ENCODE measurements around the gene SLC43A3. TPM values are rescaled to one million over a fixed set of nuclear protein-coding genes. Genes with fewer than 3 reads are reported as not detected.
"Not testable (repeated sequence)": the region's sequence is repeated elsewhere in the genome, so short reads cannot be mapped to it uniquely, and the experiment has no call there.

SLC43A3 gene
- total RNA-seq, 1 experiment from 2014 or later, result 0.41 TPM

DNA sequence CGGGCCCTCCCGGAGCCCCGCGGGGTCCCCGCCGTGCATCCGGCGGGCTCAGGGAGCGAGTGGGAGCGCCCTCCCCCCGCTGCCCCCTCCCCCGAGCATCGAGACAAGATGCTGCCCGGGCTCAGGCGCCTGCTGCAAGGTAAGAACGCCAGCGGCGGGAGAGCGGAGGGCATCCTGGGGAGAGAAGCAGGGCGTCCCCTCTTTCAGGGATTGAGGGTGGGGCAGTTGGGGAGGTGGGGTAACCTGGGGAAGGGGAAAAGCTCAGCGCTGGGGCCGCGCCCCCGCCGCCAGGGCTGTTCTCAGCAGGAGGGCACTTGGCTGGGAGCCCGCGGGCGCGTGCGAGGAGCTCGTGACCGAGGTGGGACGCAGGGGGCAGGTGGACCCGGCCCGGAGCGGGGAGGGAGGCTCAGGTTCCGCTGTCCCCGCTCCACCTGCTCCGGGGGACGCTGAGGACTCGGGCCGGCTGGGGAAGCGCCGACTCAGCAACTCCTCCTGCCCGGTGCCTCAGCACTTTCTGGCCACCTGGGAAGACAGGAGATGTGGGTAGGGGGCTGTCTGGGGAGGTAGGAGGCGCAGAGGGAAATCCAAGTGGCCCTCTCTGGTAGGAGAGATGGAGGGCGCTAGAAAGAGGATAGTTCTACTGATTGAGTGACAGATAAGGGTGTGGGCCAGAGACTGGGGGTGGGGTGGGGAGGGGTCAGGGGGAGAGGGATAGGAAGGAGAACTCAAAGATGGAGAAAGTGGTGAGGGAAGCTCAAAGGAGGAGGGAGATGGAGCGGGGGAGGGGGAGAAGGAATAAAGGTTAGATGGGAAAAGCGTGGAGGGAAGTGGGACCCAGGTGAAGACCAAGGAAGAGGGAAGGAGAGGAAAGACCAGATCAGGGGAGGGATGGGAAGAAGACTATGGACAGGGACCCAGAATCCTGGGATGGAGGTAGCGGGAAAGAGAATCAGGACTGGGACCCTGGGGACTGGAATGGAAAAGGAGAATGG, 34.1 kb upstream of the SLC43A3 start:
- no peak for DNase-seq (ENCODE audit: low read depth)
- in situ Hi-C loops (cut with HindIII; ENCODE audit: low pct_unique_long_range_greater_than_20kb, low sequenced_read_pairs), result no loop called here

DNA sequence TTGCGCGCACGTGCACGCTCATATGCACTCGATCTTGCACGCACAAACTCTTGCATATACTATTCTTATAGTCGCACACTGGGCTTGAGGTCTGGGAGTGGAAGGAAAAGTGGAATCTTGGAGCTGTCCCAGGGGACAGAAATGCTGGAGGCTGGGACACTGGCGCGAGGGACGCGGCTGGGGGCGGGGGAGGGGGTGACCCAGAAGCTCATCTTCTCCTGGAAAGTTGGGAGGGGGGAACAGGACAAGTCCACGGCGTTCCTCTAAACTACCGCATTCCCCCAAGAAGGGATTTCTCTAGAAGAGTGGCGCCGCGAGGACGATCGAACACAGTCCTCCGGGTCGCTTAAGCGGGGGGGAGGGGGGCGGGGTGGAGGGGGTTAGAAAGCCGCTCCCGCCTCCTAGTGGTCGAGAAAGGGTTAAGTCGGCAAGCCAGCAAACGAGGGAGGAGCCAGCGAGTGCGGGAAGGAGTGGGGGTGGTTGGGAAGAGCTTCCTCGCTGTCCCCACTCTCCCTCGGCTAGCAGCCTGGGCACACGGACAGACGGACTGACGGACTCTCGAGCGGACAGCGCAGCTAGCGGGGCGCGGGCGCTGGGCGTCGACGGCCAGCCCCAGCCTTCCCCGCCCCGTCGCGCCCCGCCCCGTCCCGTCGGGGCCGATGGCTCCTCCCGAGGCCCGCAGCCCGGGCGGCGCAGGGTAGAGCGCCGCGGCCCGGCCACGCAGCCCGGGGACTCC, 33.3 kb upstream of the SLC43A3 start, which contains the start of gene RTN4RL2:
TSS of gene RTN4RL2 (plus strand) at position 507 of the 736 bp plus-strand sequence. CDS start 338 bp downstream, outside the sequence.
- in situ Hi-C loops (cut with HindIII; ENCODE audit: low pct_unique_long_range_greater_than_20kb, low sequenced_read_pairs), result no loop called here
- DNase-seq (ENCODE audit: low read depth), result peak; percentile 44

DNA sequence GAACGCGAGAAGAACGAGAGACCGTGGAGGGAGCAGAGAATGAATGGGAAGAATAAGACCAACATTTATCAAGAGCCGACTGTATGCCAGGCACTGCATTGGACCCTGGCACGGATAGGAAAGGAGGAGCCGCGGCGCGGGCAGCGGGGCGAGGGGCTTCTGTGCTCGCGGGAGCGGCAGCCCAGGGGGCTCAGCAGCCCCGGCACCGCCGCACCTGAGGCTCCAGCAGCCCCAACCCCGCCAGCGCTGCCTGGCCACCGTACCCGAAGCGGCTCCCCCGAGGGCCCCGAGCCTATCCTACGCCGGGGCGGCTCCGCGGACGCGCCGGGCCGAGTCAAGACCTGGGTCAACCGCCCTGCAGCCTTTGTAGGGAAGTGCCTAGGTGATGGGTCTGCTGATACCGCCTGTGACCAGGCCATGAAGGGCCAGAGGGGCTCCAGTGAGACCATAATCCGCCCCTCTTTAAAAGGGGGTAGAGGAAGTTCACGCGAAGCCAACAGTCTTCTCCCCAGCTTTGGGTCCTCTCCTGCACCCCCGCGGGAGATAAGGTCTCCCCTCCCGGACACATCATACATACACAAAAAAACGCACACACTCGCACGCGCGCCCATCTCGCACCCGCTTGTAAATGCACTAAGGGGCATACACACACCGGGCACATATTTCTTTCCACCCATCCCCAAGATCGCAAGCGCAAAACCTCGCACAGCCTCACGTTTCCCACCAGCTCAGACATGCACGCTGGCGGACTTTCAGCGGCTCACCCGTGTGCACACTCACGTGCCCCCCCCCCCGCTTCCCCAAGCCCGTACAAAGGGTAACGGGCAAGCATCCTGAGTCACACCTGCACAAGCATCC, 32.5 kb upstream of the SLC43A3 start:
- DNase-seq (ENCODE audit: low read depth), result peak; percentile 16
- in situ Hi-C loops (cut with HindIII; ENCODE audit: low pct_unique_long_range_greater_than_20kb, low sequenced_read_pairs), result no loop called here

DNA sequence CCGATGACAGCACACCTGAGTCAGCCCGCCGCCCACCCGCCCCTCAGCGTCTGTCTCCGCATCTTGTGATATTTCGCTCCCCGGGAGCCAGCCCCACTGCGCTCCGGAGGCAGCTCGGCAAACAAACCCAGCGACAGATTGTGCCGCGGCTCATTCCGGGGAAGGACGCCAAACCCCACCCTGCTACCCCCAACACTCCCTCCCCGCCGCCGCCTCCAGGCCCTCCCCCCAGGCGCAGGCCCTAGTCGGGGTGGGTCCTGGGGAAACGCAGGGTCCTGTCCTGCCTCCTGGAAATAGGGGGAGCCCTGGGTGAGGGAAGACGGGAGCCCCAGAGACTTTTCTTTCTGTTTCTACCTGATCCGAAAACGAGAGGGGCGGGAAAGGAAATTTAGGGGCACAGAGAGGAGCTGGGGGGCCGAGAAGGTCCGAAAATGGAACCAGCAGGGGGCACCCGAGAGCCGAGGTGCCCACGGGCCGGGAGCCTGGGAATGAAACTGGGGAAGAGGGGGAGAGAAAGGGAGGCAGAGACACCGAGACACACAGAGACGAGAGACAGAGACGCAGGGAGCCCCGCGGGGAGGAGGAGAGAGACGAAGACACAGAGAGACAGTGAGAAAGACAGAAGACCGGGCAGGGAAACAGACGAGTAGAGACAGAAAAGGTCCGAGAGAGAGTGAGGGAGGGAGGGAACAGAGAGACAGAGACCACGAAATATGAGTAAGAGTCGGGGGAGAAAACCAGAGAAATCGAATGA, 31.7 kb upstream of the SLC43A3 start:
- no peak for DNase-seq (ENCODE audit: low read depth)
- in situ Hi-C loops (cut with HindIII; ENCODE audit: low pct_unique_long_range_greater_than_20kb, low sequenced_read_pairs), result no loop called here

DNA sequence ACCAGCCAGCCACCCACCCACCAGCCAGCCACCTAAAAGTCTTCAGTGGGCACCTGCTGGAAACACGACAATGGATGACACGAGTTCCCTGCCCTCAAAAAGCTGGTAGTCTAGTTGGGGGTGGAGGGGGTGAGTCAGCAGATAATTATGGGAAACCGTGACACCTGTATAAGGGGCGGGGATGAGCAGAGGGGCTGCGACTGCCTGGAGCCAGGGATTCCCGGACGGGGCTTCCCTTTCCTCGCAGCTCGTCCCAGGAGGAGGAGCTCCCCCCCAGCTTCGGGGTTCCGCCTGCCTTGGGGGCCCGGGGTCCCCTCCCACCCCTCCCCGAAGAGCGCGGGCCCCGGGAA, 31.1 kb upstream of the SLC43A3 start:
- in situ Hi-C loops (cut with HindIII; ENCODE audit: low pct_unique_long_range_greater_than_20kb, low sequenced_read_pairs), result no loop called here
- no peak for DNase-seq (ENCODE audit: low read depth)

DNA sequence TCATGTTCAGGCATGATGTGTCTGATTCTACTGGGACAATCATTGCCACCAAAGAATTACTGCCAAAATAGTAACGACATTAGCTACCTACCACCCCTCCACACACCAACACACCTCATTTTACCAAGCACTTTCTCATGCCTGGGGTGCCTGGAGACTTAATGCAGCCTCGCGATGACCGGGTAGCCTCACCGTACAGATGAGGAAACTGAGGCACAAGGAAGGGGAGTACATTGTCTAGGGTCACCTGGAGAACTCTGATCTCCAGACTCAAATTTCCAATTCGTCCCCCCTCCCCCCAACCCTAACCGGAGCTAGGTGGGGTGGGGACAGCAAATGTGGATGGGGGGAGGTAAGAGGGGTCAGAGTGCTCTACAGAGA, 30.7 kb upstream of the SLC43A3 start:
- DNase-seq (ENCODE audit: low read depth), result no peak
- in situ Hi-C loops (cut with HindIII; ENCODE audit: low pct_unique_long_range_greater_than_20kb, low sequenced_read_pairs), result no loop called here

DNA sequence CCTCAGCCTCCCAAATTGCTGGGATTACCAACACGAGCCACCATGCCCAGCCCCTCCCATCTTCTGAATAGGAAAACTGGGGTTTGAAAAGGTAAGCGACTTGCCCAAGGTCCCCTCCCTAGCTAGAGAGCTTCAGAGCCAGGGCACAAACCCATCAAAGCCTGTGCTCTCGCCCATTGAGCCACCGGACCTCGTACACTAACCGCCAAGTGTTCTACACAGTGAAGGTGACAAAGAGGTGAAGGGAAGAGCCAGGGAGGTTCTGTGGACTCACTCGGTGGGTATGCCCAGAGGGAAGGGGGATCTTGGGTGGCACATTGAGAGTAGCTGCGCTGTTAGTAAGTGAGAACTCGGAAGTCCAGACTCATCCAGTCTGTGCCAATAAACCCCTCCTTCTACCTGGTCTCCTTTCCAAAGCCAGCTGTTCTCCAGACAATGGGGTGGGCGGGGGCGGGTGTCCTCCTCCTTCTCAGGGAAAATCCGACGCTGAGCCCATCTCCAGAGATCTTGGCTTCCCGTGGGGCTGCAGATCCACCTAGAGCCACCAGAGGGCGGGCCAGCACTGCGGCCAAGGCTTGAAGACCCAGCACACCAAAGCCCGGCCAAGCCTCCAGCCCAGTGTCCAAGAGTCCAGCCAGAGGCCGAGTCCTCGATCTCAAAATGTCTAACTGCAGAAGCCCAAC, 30.2 kb upstream of the SLC43A3 start:
- in situ Hi-C loops (cut with HindIII; ENCODE audit: low pct_unique_long_range_greater_than_20kb, low sequenced_read_pairs), result no loop called here
- DNase-seq (ENCODE audit: low read depth), result peak; percentile 59

DNA sequence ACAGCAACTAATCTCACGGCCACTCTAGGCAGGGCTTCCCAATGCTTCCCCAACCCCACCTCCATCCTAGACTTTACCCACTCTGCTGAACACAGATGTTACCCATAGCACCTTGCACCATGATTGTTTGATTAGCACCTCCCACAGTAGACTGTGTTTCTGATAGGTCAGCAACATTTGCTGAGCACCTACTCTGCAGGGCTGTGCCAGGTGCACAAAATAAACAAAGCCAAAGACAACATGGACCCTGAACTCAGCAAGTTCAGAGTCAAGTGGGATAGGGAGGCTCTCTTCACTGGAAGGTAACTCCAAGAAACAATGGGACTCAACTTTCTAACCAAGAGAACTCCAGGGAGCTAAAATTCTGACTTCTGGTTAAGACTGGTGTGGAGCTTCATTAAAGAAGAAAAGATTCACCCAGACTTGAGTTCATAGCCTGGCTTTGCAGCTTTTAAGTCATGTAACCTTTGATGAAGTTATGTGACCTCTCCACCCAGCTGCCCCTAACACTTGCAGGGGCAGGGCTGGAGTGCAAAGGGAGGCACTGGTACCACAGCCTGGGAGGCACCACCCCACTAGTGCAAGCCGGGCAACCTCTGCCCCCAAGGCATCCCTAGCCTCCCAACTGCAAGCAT, 26.7 kb upstream of the SLC43A3 start:
- in situ Hi-C loops (cut with HindIII; ENCODE audit: low pct_unique_long_range_greater_than_20kb, low sequenced_read_pairs), result no loop called here
- DNase-seq (ENCODE audit: low read depth), result no peak

DNA sequence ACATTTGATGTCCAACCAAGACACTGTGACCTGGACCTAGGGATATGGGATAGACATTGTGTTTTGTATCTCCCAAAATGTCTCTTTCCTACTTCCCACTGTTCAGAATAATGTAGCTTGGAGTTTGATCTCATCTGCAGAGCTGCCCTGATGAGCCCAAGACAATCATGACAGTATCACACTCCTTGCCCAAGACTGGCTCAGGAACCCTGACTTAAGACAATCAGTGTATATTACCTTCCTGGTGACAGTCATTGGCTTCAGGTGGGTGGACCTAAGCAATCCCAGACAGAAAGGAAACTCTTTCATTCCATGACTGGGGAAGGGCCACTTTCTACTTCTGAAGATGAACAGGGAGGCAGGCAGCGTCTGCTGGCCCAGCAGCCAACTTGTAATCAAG, 19.1 kb upstream of the SLC43A3 start:
- in situ Hi-C loops (cut with HindIII; ENCODE audit: low pct_unique_long_range_greater_than_20kb, low sequenced_read_pairs), result no loop called here

DNA sequence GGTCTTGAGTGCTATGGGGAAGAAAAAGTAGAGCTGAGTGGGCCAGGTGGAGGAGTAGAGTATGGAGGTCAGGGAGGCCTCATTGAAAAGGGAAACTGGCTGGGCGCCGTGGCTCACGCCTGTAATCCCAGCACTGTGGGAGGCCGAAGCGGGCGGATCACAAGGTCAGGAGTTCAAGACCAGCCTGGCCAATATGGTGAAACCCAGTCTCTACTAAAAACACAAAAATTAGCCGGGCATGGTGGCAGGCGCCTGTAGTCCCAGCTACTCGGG, 18.1 kb upstream of the SLC43A3 start:
- in situ Hi-C loops (cut with HindIII; ENCODE audit: low pct_unique_long_range_greater_than_20kb, low sequenced_read_pairs); DNase-seq (ENCODE audit: low read depth): not testable (repeated sequence)

More for the DNA sequence above, 19.1 kb upstream of the SLC43A3 start:
- no peak for DNase-seq (ENCODE audit: low read depth)

DNA sequence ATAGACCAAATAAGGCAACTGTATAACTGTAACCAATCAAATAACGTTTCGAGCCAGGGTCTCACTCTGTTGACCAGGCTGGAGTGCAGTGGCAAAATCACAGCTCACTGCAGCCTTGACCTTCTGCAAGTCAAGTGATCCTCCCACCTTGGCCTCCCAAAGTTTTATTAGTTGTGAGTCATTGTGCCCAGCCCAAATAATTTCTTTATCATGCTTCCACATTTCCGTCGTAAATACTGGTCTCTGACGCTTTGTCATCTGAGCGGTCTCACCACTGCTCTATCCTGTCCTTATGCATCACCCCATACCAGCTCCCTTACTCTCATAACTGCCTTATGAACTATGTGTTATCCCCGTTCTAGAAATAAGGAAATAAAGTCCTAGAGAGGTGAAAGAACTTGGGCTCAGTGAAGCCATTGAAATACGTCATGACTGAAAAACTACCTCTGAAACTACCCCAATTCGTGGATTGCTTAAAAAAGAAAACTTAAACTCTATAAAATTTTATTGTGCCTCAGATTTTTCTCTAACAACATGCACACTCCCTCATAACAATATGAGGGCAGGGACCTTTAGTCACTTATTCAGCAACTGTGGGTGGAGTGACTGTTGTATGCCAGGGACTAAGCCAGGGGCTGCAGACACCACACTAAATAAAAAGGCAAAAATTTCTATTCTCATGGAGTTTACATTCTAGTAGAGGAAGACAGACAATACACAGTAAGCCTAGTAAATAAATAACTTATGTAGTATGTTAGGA, 17.6 kb upstream of the SLC43A3 start:
- no peak for DNase-seq (ENCODE audit: low read depth)
- in situ Hi-C loops (cut with HindIII; ENCODE audit: low pct_unique_long_range_greater_than_20kb, low sequenced_read_pairs), result no loop called here

DNA sequence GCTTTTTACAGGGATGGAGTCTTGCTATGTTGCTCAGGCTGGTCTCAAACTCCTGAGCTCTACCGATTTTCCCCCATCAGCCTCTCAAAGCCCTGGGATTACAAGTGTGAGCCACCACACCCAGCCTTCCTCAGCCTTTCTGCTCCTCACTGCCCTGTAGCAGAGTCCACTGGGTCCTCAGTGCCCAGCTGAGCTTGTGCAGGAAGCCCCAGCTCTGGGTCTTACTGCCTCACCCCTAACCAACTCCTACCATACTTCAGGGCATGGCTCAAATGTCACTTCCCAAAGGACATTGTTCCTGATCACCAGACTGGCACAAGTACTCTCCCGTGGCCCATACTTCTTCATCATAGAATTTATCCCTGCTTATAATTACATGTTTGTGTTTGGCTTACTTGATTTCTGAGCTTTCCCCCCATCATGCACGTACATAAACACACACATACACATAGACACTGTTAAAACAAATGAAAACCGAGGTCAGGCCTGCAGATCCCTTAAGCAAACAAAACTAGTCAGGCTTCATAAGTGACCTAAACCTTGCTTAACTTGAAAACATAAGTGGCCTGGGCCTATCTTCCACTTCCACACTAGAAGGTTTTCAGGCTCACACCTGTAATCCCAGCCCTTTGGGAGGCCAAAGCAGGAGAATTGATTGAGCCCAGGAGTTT, 14.0 kb upstream of the SLC43A3 start:
- in situ Hi-C loops (cut with HindIII; ENCODE audit: low pct_unique_long_range_greater_than_20kb, low sequenced_read_pairs), result no loop called here
- DNase-seq (ENCODE audit: low read depth), result no peak

DNA sequence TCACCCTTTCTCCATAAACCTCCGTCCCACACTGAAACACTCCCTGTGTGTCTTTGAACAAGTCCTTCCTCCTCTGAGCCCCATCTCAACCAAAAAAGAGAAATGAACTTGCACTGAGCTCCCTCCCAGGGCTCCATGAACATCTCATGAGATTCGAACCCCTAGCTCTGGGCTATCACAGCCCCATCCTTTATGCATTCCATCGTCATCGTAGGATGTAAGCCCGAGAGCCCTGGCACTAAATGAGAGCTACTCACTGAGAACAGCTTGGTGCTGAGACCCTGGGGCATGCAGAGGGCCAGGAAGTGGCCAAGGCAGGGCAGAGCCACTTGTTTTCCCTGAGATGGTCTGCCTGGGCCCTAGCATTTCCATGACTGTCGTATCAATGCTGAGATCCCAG, 12.9 kb upstream of the SLC43A3 start:
- DNase-seq (ENCODE audit: low read depth), result no peak
- in situ Hi-C loops (cut with HindIII; ENCODE audit: low pct_unique_long_range_greater_than_20kb, low sequenced_read_pairs), result no loop called here

DNA sequence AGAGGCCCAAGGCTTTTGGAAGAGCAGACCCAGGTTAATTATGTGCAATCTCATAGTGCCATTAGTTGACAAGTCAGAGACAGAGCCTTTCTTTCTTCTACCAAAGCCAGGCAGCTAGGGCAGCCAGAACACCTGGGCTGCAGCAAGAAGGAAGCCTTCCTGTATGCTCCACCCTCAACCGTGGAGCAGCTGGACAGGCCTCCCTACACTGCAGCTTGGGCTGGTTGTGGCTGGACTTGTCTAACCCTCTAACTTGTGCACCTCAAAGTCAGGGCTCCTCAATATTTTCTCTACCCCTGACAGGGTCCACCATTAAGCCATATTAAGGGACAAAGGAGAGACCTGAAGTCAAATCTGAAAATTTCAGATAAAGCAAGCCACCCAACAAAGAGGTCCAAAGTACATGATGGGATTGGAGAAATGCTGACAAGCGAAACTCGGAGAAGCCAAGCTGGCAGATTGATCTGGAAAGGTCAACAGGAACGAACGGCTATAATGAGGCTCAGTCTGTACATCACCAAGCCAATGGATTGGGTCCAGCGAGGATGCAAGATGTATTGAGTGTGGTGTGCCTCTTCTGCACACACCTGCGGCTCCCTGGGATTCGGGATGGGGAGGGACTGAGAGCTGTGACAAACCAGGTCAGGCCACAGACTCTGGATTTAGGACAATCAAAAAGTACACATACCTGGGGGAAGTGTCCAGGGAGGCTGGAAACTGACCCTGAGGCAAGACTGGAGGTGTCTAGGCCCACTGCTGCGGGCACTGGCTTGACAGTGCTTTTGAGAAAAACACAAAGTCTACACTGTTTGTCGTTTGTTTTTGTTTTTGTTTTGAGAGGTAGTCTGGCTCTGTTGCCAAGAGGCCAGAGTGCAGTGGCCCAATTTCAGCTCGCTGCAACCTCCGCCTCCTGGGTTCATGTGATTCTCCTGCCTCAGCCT, 11.7 kb upstream of the SLC43A3 start:
- in situ Hi-C loops (cut with HindIII; ENCODE audit: low pct_unique_long_range_greater_than_20kb, low sequenced_read_pairs), result no loop called here
- DNase-seq (ENCODE audit: low read depth), result no peak

DNA sequence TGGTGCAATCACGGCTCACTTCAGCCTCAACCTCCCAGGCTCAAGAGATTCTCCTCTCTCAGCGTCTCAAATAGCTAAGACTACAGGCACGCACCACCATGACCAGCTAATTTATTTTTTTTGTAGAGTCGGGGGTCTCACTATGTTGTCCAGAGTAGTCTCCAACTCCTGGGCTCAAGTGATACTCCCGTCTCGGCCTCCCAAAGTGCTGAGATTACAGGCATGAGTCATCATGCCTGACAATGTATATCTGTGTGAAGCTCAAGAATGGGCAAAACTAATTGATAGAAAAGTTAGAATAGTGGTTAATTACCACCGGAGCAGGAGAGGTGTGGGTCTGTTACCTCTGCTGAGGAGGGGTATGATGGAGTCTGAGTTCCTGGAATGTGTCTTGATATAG, 9.1 kb upstream of the SLC43A3 start:
- in situ Hi-C loops (cut with HindIII; ENCODE audit: low pct_unique_long_range_greater_than_20kb, low sequenced_read_pairs), result no loop called here

More for the DNA sequence above, 9.1 kb upstream of the SLC43A3 start:
- no peak for DNase-seq (ENCODE audit: low read depth)

All from Caki2 (cell line).